Bronchial epithelial cell (primary cell): ENCODE measurements around the gene ACKR4. TPM values are rescaled to one million over a fixed set of nuclear protein-coding genes. Genes with fewer than 3 reads are reported as not detected.

Experiments
- DNase-seq: peaks from one replicate; pipeline ENCODE4 v3.0.0-alpha.2; 2010; ENCODE audit warnings: low read depth
- FAIRE-seq: peaks from 2 replicates; lab custom pipeline; 2011; peaks lifted over from hg19 to GRCh38; lab: Jason Lieb, UNC
- H3K27me3 ChIP-seq: 2 replicates; pipeline ENCODE4 v1.5.1; 2011; ENCODE audit warnings: low read length; ENCODE audit not compliant: control insufficient read depth, insufficient read depth
- H3K36me3 ChIP-seq: 2 replicates; pipeline ENCODE4 v1.5.1; 2011; ENCODE audit warnings: low read length; ENCODE audit not compliant: control insufficient read depth, insufficient read depth
- H3K4me3 ChIP-seq: 2 replicates; pipeline ENCODE4 v1.5.1; 2011; ENCODE audit warnings: mild to moderate bottlenecking, low read depth, low read length, control low read depth
- total RNA-seq: library from RNA; depleted of rRNA; stranded (reverse); fragments of >200 nt; gene quantifications from 2 replicates; pipeline ENCODE4 v1.2.1, GENCODE V29; 2014
- TF ChIP-seq, protein P1 (sequence below): IDR thresholded peaks from 2 replicates; pipeline ENCODE4 v1.5.1; 2011; ENCODE audit warnings: mild to moderate bottlenecking, moderate library complexity, low read length, control low read depth, inconsistent platforms; ENCODE audit not compliant: insufficient read depth, severe bottlenecking

The ACKR4 gene
- total RNA-seq, 1 donor from 2014 or later = under 0.01 TPM

- Histone ChIP-seq H3K4me3 (no peak overlapping the region), H3K27me3 (no peaks in the 10 kb centered on the region), H3K36me3 (no peaks in the 10 kb centered on the region)
- TF ChIP-seq, protein P1, sequence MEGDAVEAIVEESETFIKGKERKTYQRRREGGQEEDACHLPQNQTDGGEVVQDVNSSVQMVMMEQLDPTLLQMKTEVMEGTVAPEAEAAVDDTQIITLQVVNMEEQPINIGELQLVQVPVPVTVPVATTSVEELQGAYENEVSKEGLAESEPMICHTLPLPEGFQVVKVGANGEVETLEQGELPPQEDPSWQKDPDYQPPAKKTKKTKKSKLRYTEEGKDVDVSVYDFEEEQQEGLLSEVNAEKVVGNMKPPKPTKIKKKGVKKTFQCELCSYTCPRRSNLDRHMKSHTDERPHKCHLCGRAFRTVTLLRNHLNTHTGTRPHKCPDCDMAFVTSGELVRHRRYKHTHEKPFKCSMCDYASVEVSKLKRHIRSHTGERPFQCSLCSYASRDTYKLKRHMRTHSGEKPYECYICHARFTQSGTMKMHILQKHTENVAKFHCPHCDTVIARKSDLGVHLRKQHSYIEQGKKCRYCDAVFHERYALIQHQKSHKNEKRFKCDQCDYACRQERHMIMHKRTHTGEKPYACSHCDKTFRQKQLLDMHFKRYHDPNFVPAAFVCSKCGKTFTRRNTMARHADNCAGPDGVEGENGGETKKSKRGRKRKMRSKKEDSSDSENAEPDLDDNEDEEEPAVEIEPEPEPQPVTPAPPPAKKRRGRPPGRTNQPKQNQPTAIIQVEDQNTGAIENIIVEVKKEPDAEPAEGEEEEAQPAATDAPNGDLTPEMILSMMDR = no peak
- DNase-seq (no peak), FAIRE-seq (no peak)
These were observed 9.7 kb upstream of the ACKR4 start for GRCh38 chr3:132587401-132587800.

- Histone ChIP-seq H3K4me3 (no peak overlapping the region), H3K36me3 (no peaks in the 10 kb centered on the region), H3K27me3 (no peaks in the 10 kb centered on the region)
- TF ChIP-seq, protein P1 = no peak
- no peak for DNase-seq
- FAIRE-seq = no peak
These were observed 4.9 kb upstream of the ACKR4 start for GRCh38 chr3:132592216-132592615.

- Histone ChIP-seq H3K36me3 (no peaks in the 10 kb centered on the region), H3K27me3 (no peaks in the 10 kb centered on the region), H3K4me3 (no peak overlapping the region)
- TF ChIP-seq, protein P1 = no peak
- no peak for DNase-seq
- FAIRE-seq = no peak
These were observed 3.7 kb upstream of the ACKR4 start for GRCh38 chr3:132593241-132593946.

GRCh38 chr3:132593947-132594323 lies 3.1 kb upstream of the ACKR4 start:
- no peak for FAIRE-seq

GRCh38 chr3:132594498-132594897 lies 2.6 kb upstream of the ACKR4 start:
- TF ChIP-seq, protein P1 = no peak
- Histone ChIP-seq H3K36me3 (no peaks in the 10 kb centered on the region), H3K27me3 (no peaks in the 10 kb centered on the region), H3K4me3 (no peak overlapping the region)
- DNase-seq = no peak
- FAIRE-seq = no peak

More at GRCh38 chr3:132593947-132594323, 3.1 kb upstream of the ACKR4 start:
- DNase-seq = peak; percentile 90
- no peaks in the 10 kb centered on the region for H3K27me3 ChIP-seq
- H3K4me3 ChIP-seq = no peak overlapping the region
- TF ChIP-seq, protein P1 = no peak
- no peaks in the 10 kb centered on the region for H3K36me3 ChIP-seq

DNA sequence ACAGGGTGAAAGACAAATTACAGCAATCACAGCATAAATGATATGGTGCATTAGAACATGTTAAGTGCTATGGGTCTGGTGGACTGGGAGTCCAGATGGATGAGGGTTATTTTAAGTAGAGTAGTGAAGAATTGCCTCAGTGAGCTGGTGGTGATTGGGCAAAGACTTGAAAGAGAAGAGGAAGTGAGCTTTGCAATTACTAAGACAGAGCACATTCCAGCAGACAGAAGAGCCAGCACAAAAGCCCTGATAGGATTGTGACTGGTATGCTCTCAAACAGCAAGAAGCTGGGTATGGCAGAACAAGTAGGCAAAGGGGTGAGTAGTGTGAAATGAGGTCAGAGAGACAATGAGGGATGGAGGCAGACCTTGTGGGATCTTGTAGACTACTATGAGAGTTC lies 2.1 kb upstream of the ACKR4 start:
- peak; percentile 85 for DNase-seq
- Histone ChIP-seq H3K36me3 (no peaks in the 10 kb centered on the region), H3K27me3 (no peaks in the 10 kb centered on the region), H3K4me3 (no peak overlapping the region)
- no peak for FAIRE-seq
- TF ChIP-seq, protein P1 = no peak
